HCT116 (cell line): ENCODE results near the gene GPNMB.

Experiments used
- CEBPB ChIP-seq: IDR thresholded peaks from 2 replicates; pipeline ENCODE4 v1.6.1; 2012; ENCODE audit warnings: low read depth
- CTCF ChIP-seq, 3 experiments: fragments of 200-600 bp in 1 of 3; sonication (generic) in 1 of 3; IDR thresholded peaks in 2 of 3; conservative IDR thresholded peaks in 1 of 3; 2 replicates each; pipeline ENCODE4 v1.5.1; 2012 to 2017; ENCODE audit warnings: low read depth in 2 of 3, low read length in 2 of 3, antibody characterized with exemption in 1 of 3, borderline replicate concordance in 1 of 3, control low read depth in 1 of 3, mild to moderate bottlenecking in 1 of 3, mixed read lengths in 1 of 3, mixed run types in 1 of 3, moderate library complexity in 1 of 3; ENCODE audit not compliant: insufficient read depth in 1 of 3
- POLR2A ChIP-seq: IDR thresholded peaks from 2 replicates; pipeline ENCODE4 v1.7.0; 2011; ENCODE audit warnings: borderline replicate concordance; ENCODE audit not compliant: insufficient read depth, insufficient read length; ENCODE audit errors: extremely low read depth
- RAD21 ChIP-seq: IDR thresholded peaks from 2 replicates; pipeline ENCODE4 v1.6.1; 2012; ENCODE audit warnings: low read depth, mild to moderate bottlenecking
- REST ChIP-seq: IDR thresholded peaks from 2 replicates; pipeline ENCODE4 v1.6.1; 2012; ENCODE audit warnings: low read depth
- YY1 ChIP-seq: IDR thresholded peaks from 2 replicates; pipeline ENCODE4 v1.6.1; 2011; ENCODE audit warnings: low read length, low read depth, moderate library complexity, mild to moderate bottlenecking; ENCODE audit not compliant: insufficient replicate concordance; ENCODE audit errors: extremely low read depth
- ZBTB33 ChIP-seq: IDR thresholded peaks from 2 replicates; pipeline ENCODE4 v1.6.1; 2011; ENCODE audit warnings: mild to moderate bottlenecking, low read length, moderate library complexity; ENCODE audit not compliant: insufficient replicate concordance; ENCODE audit errors: extremely low read depth
- ZNF274 ChIP-seq: fragments of 200-500 bp; sonication (Bioruptor generic); IDR thresholded peaks from 2 replicates; pipeline ENCODE4 v1.6.1; 2014; ENCODE audit warnings: mild to moderate bottlenecking, low read depth, low read length, inconsistent platforms

- TF ChIP-seq YY1 (no peak), POLR2A (no peak), CTCF (IDR thresholded peaks at IDR 0.05 in 2 of 3, conservative IDR thresholded peaks at IDR 0.05 in 1 of 3; ENCODE audit: borderline replicate concordance in 1 of 3, insufficient read depth in 1 of 3, low read depth in 2 of 3, low read length in 2 of 3) (no peak), ZNF274 (no peak), REST (no peak), ZBTB33 (no peak), CEBPB (no peak), RAD21 (no peak)
These were observed 25.7 kb downstream of the GPNMB start for GRCh38 chr7:23272275-23272674.
